HG02610 (cell line): ENCODE measurements around the gene SMIM7.
"Not testable (repeated sequence)": the region's sequence is repeated elsewhere in the genome, so short reads cannot be mapped to it uniquely, and the experiment has no call there.

Source experiments
- ATAC-seq: cut with Tn5 transposase; IDR thresholded peaks from one replicate; pipeline ENCODE4 v1.9.1; 2021; ENCODE audit warnings: mild to moderate bottlenecking, moderate library complexity; ENCODE audit not compliant: unreplicated experiment

The SMIM7 gene

GRCh38 chr19:16655727-16656126, 4.2 kb downstream of the SMIM7 start:
- ATAC-seq = no peak

- no peak for ATAC-seq
These were observed 5.3 kb downstream of the SMIM7 start for GRCh38 chr19:16654627-16655026.

GRCh38 chr19:16654140-16654539, 5.8 kb downstream of the SMIM7 start:
- ATAC-seq = no peak

- no peak for ATAC-seq
These were observed 7.1 kb downstream of the SMIM7 start for GRCh38 chr19:16652854-16653253.

GRCh38 chr19:16651421-16652188, 8.3 kb downstream of the SMIM7 start:
- ATAC-seq = not testable (repeated sequence)

- no peak for ATAC-seq
These were observed 9.1 kb downstream of the SMIM7 start for GRCh38 chr19:16650821-16651220.

- ATAC-seq = no peak
These were observed 10.2 kb downstream of the SMIM7 start for GRCh38 chr19:16649734-16650133.

GRCh38 chr19:16645140-16645539, 14.8 kb downstream of the SMIM7 start:
- ATAC-seq = no peak

- no peak for ATAC-seq
These were observed 18.2 kb downstream of the SMIM7 start for GRCh38 chr19:16641695-16642094.

GRCh38 chr19:16640951-16641350, 19.0 kb downstream of the SMIM7 start:
- no peak for ATAC-seq

- no peak for ATAC-seq
These were observed 21.3 kb downstream of the SMIM7 start for GRCh38 chr19:16638666-16639065.

GRCh38 chr19:16637535-16637934, 22.4 kb downstream of the SMIM7 start:
- ATAC-seq = no peak

- ATAC-seq = no peak
These were observed 28.5 kb downstream of the SMIM7 start for GRCh38 chr19:16631465-16631864.

GRCh38 chr19:16628984-16629691, 30.8 kb downstream of the SMIM7 start:
- ATAC-seq = no peak

- ATAC-seq = peak; percentile 82
These were observed 31.6 kb downstream of the SMIM7 start, which contains the start of gene MED26 for GRCh38 chr19:16628183-16628983. MED26 (minus strand) TSS chr19:16628204; CDS start chr19:16627943, 261 bp downstream.

GRCh38 chr19:16627928-16628182, 32.1 kb downstream of the SMIM7 start:
- no peak for ATAC-seq

GRCh38 chr19:16627193-16627927, 32.6 kb downstream of the SMIM7 start:
- no peak for ATAC-seq

GRCh38 chr19:16626796-16627192, 33.1 kb downstream of the SMIM7 start:
- ATAC-seq = no peak

GRCh38 chr19:16625163-16625958, 34.6 kb downstream of the SMIM7 start:
- no peak for ATAC-seq

GRCh38 chr19:16624236-16624635, 35.7 kb downstream of the SMIM7 start:
- no peak for ATAC-seq
